ENCODE measurements around the gene KIF3B. TPM values are rescaled to one million over a fixed set of nuclear protein-coding genes. Genes with fewer than 3 reads are reported as not detected.
"Not testable (repeated sequence)": the region's sequence is repeated elsewhere in the genome, so short reads cannot be mapped to it uniquely, and the experiment has no call there.

KIF3B gene
- total RNA-seq, 1 experiment from 2014 or later: 24.3 TPM

DNA sequence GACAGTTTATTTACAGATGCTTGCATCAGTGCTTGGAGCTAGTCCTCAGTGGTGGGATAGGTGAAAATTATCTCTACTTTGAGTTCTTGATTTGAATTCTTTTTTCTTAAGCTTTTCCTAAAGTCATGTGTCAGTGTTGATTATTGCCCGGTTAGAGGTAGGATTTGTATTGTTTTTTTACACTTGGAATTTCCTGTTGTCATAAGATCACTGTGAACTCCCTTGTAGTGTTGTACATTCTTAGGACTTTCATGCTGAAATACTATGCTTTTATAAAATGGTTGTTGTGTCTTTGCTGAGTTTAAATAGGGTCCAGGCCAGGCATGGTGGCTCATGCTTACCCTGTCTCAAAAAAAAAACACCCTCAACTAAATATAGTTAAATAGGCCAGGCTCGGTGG lies 101.0 kb downstream of the KIF3B start:
- Histone ChIP-seq H3K36me3 (ENCODE audit: insufficient read depth, low read length, poor library complexity, severe bottlenecking) (peaks cover 5% of the 10 kb centered on the region), H3K4me1 (ENCODE audit: insufficient read depth, low read length, poor library complexity, severe bottlenecking) (no peaks in the 10 kb centered on the region), H3K27ac (ENCODE audit: low read depth, low read length, poor library complexity, severe bottlenecking) (no peak overlapping the region), H3K27me3 (replicated peaks; ENCODE audit: insufficient read depth, low read depth, low read length, poor library complexity) (no peaks in the 10 kb centered on the region), H3K9me3 (ENCODE audit: low read depth, low read length, poor library complexity, severe bottlenecking) (no peaks in the 10 kb centered on the region), H3K4me3 (ENCODE audit: low read depth, low read length, poor library complexity, severe bottlenecking) (no peak overlapping the region)
- DNase-seq (ENCODE audit: low spot score): no peak
- TF ChIP-seq EZH2 (IDR thresholded peaks at IDR 0.05; ENCODE audit: borderline replicate concordance, low read depth, low read length, poor library complexity, severe bottlenecking): no peak
- TF ChIP-seq, protein P1, sequence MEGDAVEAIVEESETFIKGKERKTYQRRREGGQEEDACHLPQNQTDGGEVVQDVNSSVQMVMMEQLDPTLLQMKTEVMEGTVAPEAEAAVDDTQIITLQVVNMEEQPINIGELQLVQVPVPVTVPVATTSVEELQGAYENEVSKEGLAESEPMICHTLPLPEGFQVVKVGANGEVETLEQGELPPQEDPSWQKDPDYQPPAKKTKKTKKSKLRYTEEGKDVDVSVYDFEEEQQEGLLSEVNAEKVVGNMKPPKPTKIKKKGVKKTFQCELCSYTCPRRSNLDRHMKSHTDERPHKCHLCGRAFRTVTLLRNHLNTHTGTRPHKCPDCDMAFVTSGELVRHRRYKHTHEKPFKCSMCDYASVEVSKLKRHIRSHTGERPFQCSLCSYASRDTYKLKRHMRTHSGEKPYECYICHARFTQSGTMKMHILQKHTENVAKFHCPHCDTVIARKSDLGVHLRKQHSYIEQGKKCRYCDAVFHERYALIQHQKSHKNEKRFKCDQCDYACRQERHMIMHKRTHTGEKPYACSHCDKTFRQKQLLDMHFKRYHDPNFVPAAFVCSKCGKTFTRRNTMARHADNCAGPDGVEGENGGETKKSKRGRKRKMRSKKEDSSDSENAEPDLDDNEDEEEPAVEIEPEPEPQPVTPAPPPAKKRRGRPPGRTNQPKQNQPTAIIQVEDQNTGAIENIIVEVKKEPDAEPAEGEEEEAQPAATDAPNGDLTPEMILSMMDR (conservative IDR thresholded peaks at IDR 0.05; ENCODE audit: low read depth, low read length): no peak
- no TSS peak for BruUV-seq (replicated peaks)
- ChIA-PET CTCF (no interaction called here), POLR2A (ENCODE audit: low non-redundant PET) (no interaction called here)
- intact Hi-C loops (cut with micrococcal nuclease; ENCODE audit: unreplicated experiment): no loop called here

DNA sequence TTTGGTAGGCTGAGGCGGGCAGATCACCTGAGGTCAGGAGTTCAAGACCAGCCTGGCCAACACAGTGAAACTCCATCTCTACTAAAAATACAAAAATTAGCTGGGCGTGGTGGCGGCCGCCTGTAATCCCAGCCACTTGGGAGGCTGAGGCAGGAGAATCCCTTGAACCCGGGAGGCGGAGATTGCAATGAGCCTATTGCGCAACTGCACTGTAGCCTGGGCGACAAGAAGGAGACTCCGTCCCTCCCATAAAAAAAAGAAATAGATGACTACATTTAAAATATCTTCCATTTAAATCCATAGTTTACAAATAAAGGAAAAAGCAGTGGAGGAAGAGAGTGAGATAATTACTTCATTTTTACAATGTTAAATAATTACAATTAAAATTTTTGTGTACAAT lies 102.6 kb downstream of the KIF3B start:
- intact Hi-C loops (cut with micrococcal nuclease; ENCODE audit: unreplicated experiment); DNase-seq (ENCODE audit: low spot score); BruUV-seq (replicated peaks); POLR2A ChIA-PET (ENCODE audit: low non-redundant PET); H3K4me1 ChIP-seq (ENCODE audit: insufficient read depth, low read length, poor library complexity, severe bottlenecking); CTCF ChIA-PET; H3K27ac ChIP-seq (ENCODE audit: low read depth, low read length, poor library complexity, severe bottlenecking); H3K9me3 ChIP-seq (ENCODE audit: low read depth, low read length, poor library complexity, severe bottlenecking); H3K4me3 ChIP-seq (ENCODE audit: low read depth, low read length, poor library complexity, severe bottlenecking); H3K36me3 ChIP-seq (ENCODE audit: insufficient read depth, low read length, poor library complexity, severe bottlenecking); H3K27me3 ChIP-seq (replicated peaks; ENCODE audit: insufficient read depth, low read depth, low read length, poor library complexity): not testable (repeated sequence)

DNA sequence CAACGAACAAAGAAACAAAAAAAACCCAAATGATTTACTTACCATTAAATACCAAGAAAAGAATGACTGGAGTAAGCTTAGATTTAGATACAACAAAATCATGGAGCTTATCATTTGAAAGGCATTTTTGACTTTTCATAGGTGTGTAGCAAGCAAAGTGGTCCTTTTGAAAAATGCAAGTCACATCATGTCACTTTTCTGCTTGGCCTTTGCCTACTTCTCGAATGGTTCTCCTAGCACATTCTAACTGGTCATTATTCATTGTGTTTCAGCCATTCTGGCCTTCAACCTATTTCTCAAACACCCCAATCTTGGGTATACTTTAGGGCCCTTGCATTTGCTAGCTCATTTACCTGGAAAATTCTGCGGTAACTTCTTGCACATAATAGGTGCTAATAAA lies 103.3 kb downstream of the KIF3B start:
- TF ChIP-seq, protein P1 (conservative IDR thresholded peaks at IDR 0.05; ENCODE audit: low read depth, low read length): no peak
- no peak for TF ChIP-seq EZH2 (IDR thresholded peaks at IDR 0.05; ENCODE audit: borderline replicate concordance, low read depth, low read length, poor library complexity, severe bottlenecking)
- H3K27ac ChIP-seq (ENCODE audit: low read depth, low read length, poor library complexity, severe bottlenecking): no peak overlapping the region
- no TSS peak for BruUV-seq (replicated peaks)
- POLR2A ChIA-PET (ENCODE audit: low non-redundant PET): no interaction called here
- DNase-seq (ENCODE audit: low spot score): no peak
- H3K4me3 ChIP-seq (ENCODE audit: low read depth, low read length, poor library complexity, severe bottlenecking): no peak overlapping the region
- no peaks in the 10 kb centered on the region for H3K27me3 ChIP-seq (replicated peaks; ENCODE audit: insufficient read depth, low read depth, low read length, poor library complexity)
- no peaks in the 10 kb centered on the region for H3K9me3 ChIP-seq (ENCODE audit: low read depth, low read length, poor library complexity, severe bottlenecking)
- H3K36me3 ChIP-seq (ENCODE audit: insufficient read depth, low read length, poor library complexity, severe bottlenecking): peaks cover 5% of the 10 kb centered on the region
- CTCF ChIA-PET: no interaction called here
- intact Hi-C loops (cut with micrococcal nuclease; ENCODE audit: unreplicated experiment): no loop called here
- no peaks in the 10 kb centered on the region for H3K4me1 ChIP-seq (ENCODE audit: insufficient read depth, low read length, poor library complexity, severe bottlenecking)

DNA sequence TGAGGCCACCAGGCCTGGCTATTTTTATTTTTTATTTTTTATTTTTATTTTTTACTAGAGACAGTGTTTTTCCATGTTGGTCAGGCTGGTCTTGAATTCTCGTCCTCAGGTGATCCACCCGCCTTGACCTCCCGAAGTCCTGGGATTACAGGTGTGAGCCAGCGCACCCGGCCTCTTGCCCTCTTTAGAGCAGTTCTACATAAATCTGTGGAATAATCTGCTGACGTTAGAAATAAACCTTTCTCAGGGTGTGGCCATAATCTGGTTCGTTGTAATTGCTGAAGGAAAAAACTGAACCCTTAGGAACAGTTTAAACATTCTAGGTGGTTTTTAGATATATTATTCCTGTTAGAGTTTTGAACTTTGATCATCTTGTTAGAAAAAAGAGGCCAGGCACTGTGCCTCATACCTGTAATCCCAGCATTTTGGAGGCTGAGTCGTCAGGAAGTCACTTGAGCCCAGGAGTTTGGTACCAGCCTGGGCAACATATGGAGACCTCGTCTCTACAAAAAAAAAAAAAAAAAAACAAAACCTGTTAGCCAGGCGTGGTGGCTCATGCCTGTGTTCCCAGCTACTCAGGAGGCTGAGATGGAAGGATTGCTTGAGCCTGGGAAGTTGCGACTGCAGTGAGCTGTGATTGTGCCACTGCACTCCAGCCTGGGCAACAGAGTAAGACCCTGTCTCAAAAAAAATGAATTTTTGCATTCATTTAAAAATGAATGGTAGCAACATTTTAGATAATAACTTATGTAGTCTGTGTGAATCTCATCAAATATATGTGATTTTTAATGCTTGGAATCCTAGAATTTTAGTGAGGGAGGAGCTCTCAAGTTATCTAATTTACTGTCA lies 104.9 kb downstream of the KIF3B start:
- H3K9me3 ChIP-seq (ENCODE audit: low read depth, low read length, poor library complexity, severe bottlenecking): no peaks in the 10 kb centered on the region
- intact Hi-C loops (cut with micrococcal nuclease; ENCODE audit: unreplicated experiment): no loop called here
- no peak for DNase-seq (ENCODE audit: low spot score)
- no peak for TF ChIP-seq EZH2 (IDR thresholded peaks at IDR 0.05; ENCODE audit: borderline replicate concordance, low read depth, low read length, poor library complexity, severe bottlenecking)
- TF ChIP-seq, protein P1 (conservative IDR thresholded peaks at IDR 0.05; ENCODE audit: low read depth, low read length): no peak
- CTCF ChIA-PET: no interaction called here
- H3K4me3 ChIP-seq (ENCODE audit: low read depth, low read length, poor library complexity, severe bottlenecking): no peak overlapping the region
- POLR2A ChIA-PET (ENCODE audit: low non-redundant PET): no interaction called here
- BruUV-seq (replicated peaks): no TSS peak
- H3K27me3 ChIP-seq (replicated peaks; ENCODE audit: insufficient read depth, low read depth, low read length, poor library complexity): no peaks in the 10 kb centered on the region
- peaks cover 5% of the 10 kb centered on the region for H3K36me3 ChIP-seq (ENCODE audit: insufficient read depth, low read length, poor library complexity, severe bottlenecking)
- no peaks in the 10 kb centered on the region for H3K4me1 ChIP-seq (ENCODE audit: insufficient read depth, low read length, poor library complexity, severe bottlenecking)
- H3K27ac ChIP-seq (ENCODE audit: low read depth, low read length, poor library complexity, severe bottlenecking): no peak overlapping the region

DNA sequence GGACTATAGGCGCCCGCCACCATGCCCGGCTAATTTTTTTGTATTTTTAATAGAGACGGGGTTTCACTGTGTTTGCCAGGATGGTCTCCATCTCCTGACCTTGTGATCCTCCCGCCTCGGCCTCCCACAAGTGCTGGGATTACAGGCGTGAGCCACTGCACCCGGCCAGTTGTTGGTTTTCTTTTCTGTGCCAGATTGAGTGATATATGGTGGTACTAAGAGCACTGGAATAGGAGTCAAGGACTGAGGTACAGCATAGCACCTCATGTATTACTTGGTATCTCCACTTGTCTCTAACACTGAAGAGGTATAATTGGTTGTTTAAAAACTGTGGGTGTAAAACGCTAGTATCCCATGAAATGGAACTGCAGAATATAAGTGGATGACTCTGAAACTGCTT lies 106.0 kb downstream of the KIF3B start:
- CTCF ChIA-PET; BruUV-seq (replicated peaks); intact Hi-C loops (cut with micrococcal nuclease; ENCODE audit: unreplicated experiment); POLR2A ChIA-PET (ENCODE audit: low non-redundant PET); DNase-seq (ENCODE audit: low spot score); H3K4me3 ChIP-seq (ENCODE audit: low read depth, low read length, poor library complexity, severe bottlenecking); H3K4me1 ChIP-seq (ENCODE audit: insufficient read depth, low read length, poor library complexity, severe bottlenecking); H3K36me3 ChIP-seq (ENCODE audit: insufficient read depth, low read length, poor library complexity, severe bottlenecking); H3K9me3 ChIP-seq (ENCODE audit: low read depth, low read length, poor library complexity, severe bottlenecking); H3K27ac ChIP-seq (ENCODE audit: low read depth, low read length, poor library complexity, severe bottlenecking); H3K27me3 ChIP-seq (replicated peaks; ENCODE audit: insufficient read depth, low read depth, low read length, poor library complexity): not testable (repeated sequence)

Data from A673 (cell line).